GM12891 (cell line): ENCODE results near the gene NFKB2.

Source experiments
- POLR2A ChIP-seq: IDR thresholded peaks from 2 replicates; pipeline ENCODE4 v1.6.1; 2011; ENCODE audit warnings: low read depth, low read length, control low read depth
- POLR2AphosphoS5 ChIP-seq: IDR thresholded peaks from 2 replicates; pipeline ENCODE4 v1.6.1; 2011; ENCODE audit warnings: low read depth, low read length, control low read depth
- POU2F2 ChIP-seq: IDR thresholded peaks from 2 replicates; pipeline ENCODE4 v1.6.1; 2011; ENCODE audit warnings: low read depth, mild to moderate bottlenecking, control low read depth, low read length, moderate library complexity
- SPI1 ChIP-seq: IDR thresholded peaks from 2 replicates; pipeline ENCODE4 v1.6.1; 2011; ENCODE audit warnings: low read depth, low read length, control low read depth
- TAF1 ChIP-seq: IDR thresholded peaks from 2 replicates; pipeline ENCODE4 v1.6.1; 2011; ENCODE audit warnings: low read depth, low read length, control low read depth

GRCh38 chr10:102408131-102408727, 12.7 kb downstream of the NFKB2 start:
- TF ChIP-seq TAF1 (no peak), POLR2A (0 out of 2 replicates have a peak, but pooled peaks have one; percentile 60), POLR2AphosphoS5 (no peak; the same call in 1 of the 2 replicates), SPI1 (no peak), POU2F2 (no peak; the same call in 1 of the 2 replicates)
